OCI-LY1 (cell line): ENCODE data around the gene SMCO3.

Source experiments
- H2AFZ ChIP-seq: fragments of 200-600 bp; sonication (generic), shearing (Covaris generic); 2 replicates; pipeline ENCODE4 v1.6.0; 2014; ENCODE audit warnings: antibody characterized with exemption, mild to moderate bottlenecking, low read length
- H3F3A ChIP-seq: fragments of 200-600 bp; sonication (generic), shearing (Covaris generic); 2 replicates; pipeline ENCODE4 v1.6.0; 2014; ENCODE audit warnings: mild to moderate bottlenecking, antibody characterized with exemption, low read length, moderate library complexity; ENCODE audit not compliant: insufficient read depth
- H3K27ac ChIP-seq: fragments of 200-600 bp; sonication (generic); 2 replicates; pipeline ENCODE4 v1.5.1; 2014; ENCODE audit warnings: low read length, mixed run types, mild to moderate bottlenecking, low read depth; ENCODE audit not compliant: poor library complexity, severe bottlenecking
- H3K27me3 ChIP-seq: fragments of 200-600 bp; sonication (generic); 2 replicates; pipeline ENCODE4 v1.6.0; 2014; ENCODE audit warnings: antibody characterized with exemption, mild to moderate bottlenecking, low read length, moderate library complexity; ENCODE audit not compliant: insufficient read depth
- H3K36me3 ChIP-seq: fragments of 200-600 bp; sonication (generic); 2 replicates; pipeline ENCODE4 v1.6.1; 2014; ENCODE audit warnings: mild to moderate bottlenecking, antibody characterized with exemption, low read length, moderate library complexity, mixed read lengths; ENCODE audit not compliant: insufficient read depth
- H3K4me1 ChIP-seq: fragments of 200-600 bp; sonication (generic); 2 replicates; pipeline ENCODE4 v1.5.1; 2014; ENCODE audit warnings: mild to moderate bottlenecking, low read length, moderate library complexity; ENCODE audit not compliant: insufficient read depth, severe bottlenecking
- H3K4me2 ChIP-seq: fragments of 200-600 bp; sonication (generic), shearing (Covaris generic); 2 replicates; pipeline ENCODE4 v1.6.1; 2014; ENCODE audit warnings: low read length
- H3K4me3 ChIP-seq: fragments of 200-600 bp; sonication (generic); 2 replicates; pipeline ENCODE4 v1.5.1; 2014; ENCODE audit warnings: low read length, low read depth, mild to moderate bottlenecking, mixed read lengths; ENCODE audit not compliant: poor library complexity, severe bottlenecking
- H3K79me2 ChIP-seq: fragments of 200-600 bp; shearing (Covaris generic); 2 replicates; pipeline ENCODE4 v1.6.1; 2016; ENCODE audit warnings: mixed run types, low read length, mixed read lengths; ENCODE audit not compliant: insufficient read depth
- H3K9ac ChIP-seq: fragments of 200-600 bp; sonication (generic), shearing (Covaris generic); 2 replicates; pipeline ENCODE4 v1.6.1; 2014; ENCODE audit warnings: mild to moderate bottlenecking, low read length, mixed read lengths
- H3K9me2 ChIP-seq: fragments of 200-600 bp; sonication (generic), shearing (Covaris generic); 2 replicates; pipeline ENCODE4 v1.6.1; 2014; ENCODE audit warnings: low read depth, mild to moderate bottlenecking, low read length, mixed read lengths
- H3K9me3 ChIP-seq: fragments of 200-600 bp; shearing (Covaris generic); 2 replicates; pipeline ENCODE4 v1.6.1; 2014; ENCODE audit warnings: low read length, mixed read lengths
- H4K20me1 ChIP-seq: fragments of 200-600 bp; sonication (generic), shearing (Covaris generic); 2 replicates; pipeline ENCODE4 v1.6.0; 2016; ENCODE audit warnings: mild to moderate bottlenecking, low read length; ENCODE audit not compliant: insufficient read depth
- EZH2 ChIP-seq: fragments of 200-600 bp; sonication (generic), shearing (Covaris generic); IDR thresholded peaks from 2 replicates; pipeline ENCODE4 v1.8.0; 2017; ENCODE audit warnings: borderline replicate concordance, mixed run types, mild to moderate bottlenecking, antibody characterized with exemption, low read length, moderate library complexity, mixed read lengths
- TF ChIP-seq, protein P1 (sequence below): fragments of 200-600 bp; sonication (generic), shearing (Covaris generic); IDR thresholded peaks from 2 replicates; pipeline ENCODE4 v1.5.1; 2017; ENCODE audit warnings: mild to moderate bottlenecking, antibody characterized with exemption, low read length, moderate library complexity, mixed read lengths

Gene SMCO3

DNA sequence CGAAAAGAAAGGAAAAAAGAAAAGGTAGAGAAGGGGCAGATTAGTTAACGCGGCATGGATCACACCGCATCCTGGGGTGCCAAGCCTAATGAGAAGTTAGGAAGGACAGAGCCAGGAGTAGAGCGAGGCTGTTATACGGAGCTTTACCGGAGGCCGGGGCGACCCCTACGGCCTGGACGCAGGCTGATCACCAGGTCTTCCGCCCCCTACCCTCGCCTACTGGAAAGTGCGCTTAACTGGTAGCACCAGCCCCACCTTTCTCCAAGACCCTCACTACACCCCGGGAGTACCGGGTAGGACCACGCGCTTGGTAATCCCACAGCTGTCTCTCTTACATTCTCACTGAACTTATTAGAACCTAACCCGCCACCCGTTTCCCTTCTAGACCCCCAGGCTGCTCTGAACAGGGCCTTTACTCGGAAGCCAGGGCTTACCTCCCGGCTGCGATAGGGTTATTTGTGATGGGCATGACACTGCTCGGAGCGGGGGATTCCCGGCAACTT, 44.5 kb downstream of the SMCO3 start:
- peak overlapping the region; percentile 72 for H3K4me3 ChIP-seq
- no peak overlapping the region for H2AFZ ChIP-seq

DNA sequence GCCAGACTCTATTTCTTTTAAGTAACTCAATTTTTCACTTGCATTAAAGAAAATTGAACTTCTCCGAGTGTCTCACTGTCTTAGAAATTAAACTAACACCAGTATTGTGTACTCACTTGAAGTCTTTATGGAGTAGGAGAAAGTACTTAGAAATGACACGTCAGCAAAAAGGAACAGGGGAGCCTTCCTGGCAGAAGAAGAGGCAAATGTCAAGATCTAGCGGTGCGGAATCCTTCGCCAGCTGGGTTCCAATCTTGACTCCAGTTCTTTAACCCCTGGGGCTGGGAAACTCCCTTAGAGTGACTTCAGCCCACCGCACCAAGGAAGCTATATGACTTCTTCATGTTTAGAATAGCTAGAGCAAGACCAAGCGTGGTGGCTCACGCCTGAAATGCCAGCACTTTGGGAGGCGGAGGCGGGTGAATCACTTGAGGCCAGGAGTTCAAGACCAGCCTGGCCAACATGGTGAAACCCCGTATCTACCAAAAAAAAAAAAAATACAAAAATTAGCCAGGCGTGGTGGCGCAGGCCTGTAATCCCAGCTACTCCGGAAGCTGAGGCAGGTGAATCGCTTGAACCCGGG, 45.1 kb downstream of the SMCO3 start:
- Histone ChIP-seq H3F3A (0 out of 2 replicates have a peak, but pooled peaks cover 9% of the 10 kb centered on the region), H3K9me3 (peaks cover 4% of the 10 kb centered on the region; the same call in 1 of the 2 replicates), H3K79me2 (no peaks in the 10 kb centered on the region), H4K20me1 (no peaks in the 10 kb centered on the region), H3K27me3 (no peaks in the 10 kb centered on the region), H3K4me3 (peak overlapping the region; percentile 72), H2AFZ (no peak overlapping the region), H3K9me2 (no peaks in the 10 kb centered on the region), H3K27ac (peak overlapping the region; percentile 96), H3K4me2 (peak overlapping the region; percentile 68), H3K4me1 (peaks cover 32% of the 10 kb centered on the region), H3K9ac (peak overlapping the region; percentile 86), H3K36me3 (peaks cover 41% of the 10 kb centered on the region)
- no peak for TF ChIP-seq EZH2
- TF ChIP-seq, protein P1, sequence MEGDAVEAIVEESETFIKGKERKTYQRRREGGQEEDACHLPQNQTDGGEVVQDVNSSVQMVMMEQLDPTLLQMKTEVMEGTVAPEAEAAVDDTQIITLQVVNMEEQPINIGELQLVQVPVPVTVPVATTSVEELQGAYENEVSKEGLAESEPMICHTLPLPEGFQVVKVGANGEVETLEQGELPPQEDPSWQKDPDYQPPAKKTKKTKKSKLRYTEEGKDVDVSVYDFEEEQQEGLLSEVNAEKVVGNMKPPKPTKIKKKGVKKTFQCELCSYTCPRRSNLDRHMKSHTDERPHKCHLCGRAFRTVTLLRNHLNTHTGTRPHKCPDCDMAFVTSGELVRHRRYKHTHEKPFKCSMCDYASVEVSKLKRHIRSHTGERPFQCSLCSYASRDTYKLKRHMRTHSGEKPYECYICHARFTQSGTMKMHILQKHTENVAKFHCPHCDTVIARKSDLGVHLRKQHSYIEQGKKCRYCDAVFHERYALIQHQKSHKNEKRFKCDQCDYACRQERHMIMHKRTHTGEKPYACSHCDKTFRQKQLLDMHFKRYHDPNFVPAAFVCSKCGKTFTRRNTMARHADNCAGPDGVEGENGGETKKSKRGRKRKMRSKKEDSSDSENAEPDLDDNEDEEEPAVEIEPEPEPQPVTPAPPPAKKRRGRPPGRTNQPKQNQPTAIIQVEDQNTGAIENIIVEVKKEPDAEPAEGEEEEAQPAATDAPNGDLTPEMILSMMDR, result no peak

More for the DNA sequence above, 44.5 kb downstream of the SMCO3 start:
- Histone ChIP-seq H3K27ac (peak overlapping the region; percentile 96), H3K27me3 (no peaks in the 10 kb centered on the region), H3K9me2 (no peaks in the 10 kb centered on the region), H3K4me1 (peaks cover 32% of the 10 kb centered on the region), H3K4me2 (peak overlapping the region; percentile 68), H3K9ac (peak overlapping the region; percentile 86), H3K36me3 (peaks cover 40% of the 10 kb centered on the region), H3F3A (0 out of 2 replicates have a peak, but pooled peaks cover 9% of the 10 kb centered on the region), H3K9me3 (peaks cover 4% of the 10 kb centered on the region; the same call in 1 of the 2 replicates), H4K20me1 (no peaks in the 10 kb centered on the region), H3K79me2 (no peaks in the 10 kb centered on the region)
- no peak for TF ChIP-seq EZH2
- TF ChIP-seq, protein P1, result no peak

- Histone ChIP-seq H3K9ac (no peak overlapping the region), H3K4me2 (peak overlapping the region; percentile 68; the same call in 1 of the 2 replicates), H3K36me3 (peaks cover 43% of the 10 kb centered on the region), H3F3A (0 out of 2 replicates have a peak, but pooled peaks cover 9% of the 10 kb centered on the region), H3K4me3 (peak overlapping the region; percentile 72), H3K9me3 (peaks cover 4% of the 10 kb centered on the region; the same call in 1 of the 2 replicates), H2AFZ (no peak overlapping the region), H3K27ac (peak overlapping the region; percentile 96), H4K20me1 (no peaks in the 10 kb centered on the region), H3K4me1 (peaks cover 32% of the 10 kb centered on the region), H3K9me2 (no peaks in the 10 kb centered on the region), H3K79me2 (no peaks in the 10 kb centered on the region), H3K27me3 (no peaks in the 10 kb centered on the region)
- TF ChIP-seq, protein P1, result no peak
- no peak for TF ChIP-seq EZH2
These were observed 46.4 kb downstream of the SMCO3 start for GRCh38 chr12:14767617-14768016.
